HG03097 (cell line): ENCODE results near the gene C1orf35.

Experiments used
- ATAC-seq: cut with Tn5 transposase; IDR thresholded peaks from one replicate; pipeline ENCODE4 v1.9.1; 2021; ENCODE audit not compliant: unreplicated experiment, low FRiP score

Gene C1orf35

GRCh38 chr1:228102791-228103620, at the start of gene C1orf35:
TSS of gene C1orf35 (minus strand) at chr1:228103325. CDS start at chr1:228103227, 98 bp downstream.
- ATAC-seq = peak; percentile 62

- no peak for ATAC-seq
These were observed 49.8 kb upstream of the C1orf35 start for GRCh38 chr1:228152918-228153258.

- ATAC-seq = no peak
These were observed 49.2 kb upstream of the C1orf35 start for GRCh38 chr1:228152097-228152917.

GRCh38 chr1:228151180-228151925, 48.2 kb upstream of the C1orf35 start:
- ATAC-seq = no peak

GRCh38 chr1:228150461-228151179, 47.5 kb upstream of the C1orf35 start:
- ATAC-seq = no peak

GRCh38 chr1:228150120-228150460, 47.0 kb upstream of the C1orf35 start:
- ATAC-seq = no peak

- no peak for ATAC-seq
These were observed 46.4 kb upstream of the C1orf35 start, which contains the start of gene GJC2 for GRCh38 chr1:228149406-228150119. TSS of gene GJC2 (plus strand) at chr1:228149930. CDS start at chr1:228157759, 7,829 bp downstream.

GRCh38 chr1:228148935-228149405, 45.8 kb upstream of the C1orf35 start:
- no peak for ATAC-seq

- ATAC-seq = no peak
These were observed 45.2 kb upstream of the C1orf35 start for GRCh38 chr1:228148196-228148861.

GRCh38 chr1:228147768-228148167, 44.6 kb upstream of the C1orf35 start:
- ATAC-seq = no peak

- no peak for ATAC-seq
These were observed 44.1 kb upstream of the C1orf35 start for GRCh38 chr1:228147151-228147693.

- ATAC-seq = no peak
These were observed 43.5 kb upstream of the C1orf35 start for GRCh38 chr1:228146417-228147150.

GRCh38 chr1:228145463-228146416, 42.6 kb upstream of the C1orf35 start:
- ATAC-seq = no peak

GRCh38 chr1:228144993-228145343, 41.8 kb upstream of the C1orf35 start:
- no peak for ATAC-seq

GRCh38 chr1:228144193-228144992, 41.3 kb upstream of the C1orf35 start:
- ATAC-seq = no peak

- no peak for ATAC-seq
These were observed 40.5 kb upstream of the C1orf35 start for GRCh38 chr1:228143480-228144192.
